AG10803 (cell line): ENCODE results near the gene TCEA3.

Experiments
- DNase-seq: peaks from one replicate; pipeline ENCODE4 v3.0.0; 2010; ENCODE audit warnings: low read depth
- H3K4me3 ChIP-seq: 2 replicates; pipeline ENCODE4 v1.5.1; 2011; ENCODE audit warnings: mild to moderate bottlenecking, low read length, control low read depth
- TF ChIP-seq, protein P1 (sequence below): conservative IDR thresholded peaks from 2 replicates; pipeline ENCODE4 v1.5.1; 2011; ENCODE audit warnings: mild to moderate bottlenecking, low read length, control low read depth, inconsistent platforms

The TCEA3 gene

DNA sequence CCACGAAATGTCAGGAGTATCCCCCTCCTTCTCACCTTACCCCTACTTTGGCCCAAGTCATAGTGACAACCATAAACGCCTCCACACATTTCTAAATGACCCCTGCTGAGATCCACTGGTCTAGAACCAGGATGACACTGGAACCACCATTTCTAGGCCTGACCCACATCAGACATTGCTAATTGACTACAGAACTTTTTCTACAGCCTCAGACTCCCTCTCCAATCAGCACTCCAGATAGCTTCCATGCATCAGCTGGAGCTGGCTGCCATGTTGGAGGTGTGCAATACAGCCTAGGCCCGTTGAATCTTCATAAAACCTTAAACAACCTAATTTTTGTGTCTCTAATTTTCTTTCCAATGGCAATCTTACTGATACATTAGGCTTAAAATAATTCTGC is 18.6 kb downstream of the TCEA3 start:
- no peak for DNase-seq
- TF ChIP-seq, protein P1, sequence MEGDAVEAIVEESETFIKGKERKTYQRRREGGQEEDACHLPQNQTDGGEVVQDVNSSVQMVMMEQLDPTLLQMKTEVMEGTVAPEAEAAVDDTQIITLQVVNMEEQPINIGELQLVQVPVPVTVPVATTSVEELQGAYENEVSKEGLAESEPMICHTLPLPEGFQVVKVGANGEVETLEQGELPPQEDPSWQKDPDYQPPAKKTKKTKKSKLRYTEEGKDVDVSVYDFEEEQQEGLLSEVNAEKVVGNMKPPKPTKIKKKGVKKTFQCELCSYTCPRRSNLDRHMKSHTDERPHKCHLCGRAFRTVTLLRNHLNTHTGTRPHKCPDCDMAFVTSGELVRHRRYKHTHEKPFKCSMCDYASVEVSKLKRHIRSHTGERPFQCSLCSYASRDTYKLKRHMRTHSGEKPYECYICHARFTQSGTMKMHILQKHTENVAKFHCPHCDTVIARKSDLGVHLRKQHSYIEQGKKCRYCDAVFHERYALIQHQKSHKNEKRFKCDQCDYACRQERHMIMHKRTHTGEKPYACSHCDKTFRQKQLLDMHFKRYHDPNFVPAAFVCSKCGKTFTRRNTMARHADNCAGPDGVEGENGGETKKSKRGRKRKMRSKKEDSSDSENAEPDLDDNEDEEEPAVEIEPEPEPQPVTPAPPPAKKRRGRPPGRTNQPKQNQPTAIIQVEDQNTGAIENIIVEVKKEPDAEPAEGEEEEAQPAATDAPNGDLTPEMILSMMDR = no peak
- H3K4me3 ChIP-seq = no peak overlapping the region

DNA sequence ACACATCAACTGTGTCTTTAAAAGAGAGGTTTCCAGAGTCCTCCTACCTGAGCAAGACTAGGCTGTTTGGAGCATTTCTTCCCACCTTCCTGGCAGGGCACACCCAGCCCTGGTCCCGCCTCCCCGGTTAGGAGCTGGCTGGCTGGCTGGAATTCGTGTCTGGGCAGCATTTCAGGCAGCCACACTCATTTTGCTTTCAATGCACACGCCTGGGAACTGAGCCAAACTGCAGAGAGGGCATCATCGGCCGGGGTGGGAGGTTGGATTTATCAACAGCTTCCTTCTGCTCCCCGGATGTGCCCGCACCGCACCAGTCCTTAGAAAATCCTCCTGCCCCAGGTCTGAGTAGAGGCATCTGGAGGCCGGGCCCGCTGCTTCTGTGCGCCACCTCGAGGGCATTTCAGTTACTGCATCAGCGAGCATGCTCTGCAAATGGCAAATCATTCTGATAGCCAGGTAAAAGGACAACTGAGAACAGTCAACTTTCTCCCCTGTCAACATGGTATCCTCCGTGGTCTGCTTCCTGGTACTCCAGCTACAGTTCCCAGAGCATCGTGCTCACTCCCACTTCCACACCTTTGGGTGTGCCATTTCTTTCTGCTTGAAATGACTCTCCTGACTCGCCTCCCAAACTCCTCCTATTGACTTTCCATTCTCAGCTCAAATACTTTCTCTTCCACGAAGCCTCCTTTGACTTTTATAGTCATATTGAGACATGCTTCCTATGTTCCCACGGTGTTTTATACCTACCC is 20.6 kb downstream of the TCEA3 start:
- TF ChIP-seq, protein P1 = peak; percentile 94
- peak; percentile 95 for DNase-seq
- H3K4me3 ChIP-seq = no peak overlapping the region

DNA sequence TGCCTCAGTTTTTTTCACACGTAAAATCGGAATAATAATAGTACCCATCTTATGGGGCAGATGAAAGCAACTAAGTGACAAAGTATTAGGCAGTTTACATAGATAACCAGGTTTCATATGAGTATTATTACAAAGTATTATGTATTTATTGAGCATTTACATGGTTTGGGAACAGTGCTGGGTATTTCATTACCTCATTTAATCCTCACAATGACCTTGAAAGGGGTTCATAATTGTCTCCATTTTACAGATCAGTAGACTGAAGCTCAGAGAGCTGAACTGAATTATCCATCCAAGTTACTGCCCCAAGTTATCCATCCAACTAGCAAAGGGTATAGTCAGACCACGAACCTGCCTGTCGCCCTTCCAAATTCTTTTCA is 21.2 kb downstream of the TCEA3 start:
- no peak overlapping the region for H3K4me3 ChIP-seq
- TF ChIP-seq, protein P1 = no peak
- no peak for DNase-seq

DNA sequence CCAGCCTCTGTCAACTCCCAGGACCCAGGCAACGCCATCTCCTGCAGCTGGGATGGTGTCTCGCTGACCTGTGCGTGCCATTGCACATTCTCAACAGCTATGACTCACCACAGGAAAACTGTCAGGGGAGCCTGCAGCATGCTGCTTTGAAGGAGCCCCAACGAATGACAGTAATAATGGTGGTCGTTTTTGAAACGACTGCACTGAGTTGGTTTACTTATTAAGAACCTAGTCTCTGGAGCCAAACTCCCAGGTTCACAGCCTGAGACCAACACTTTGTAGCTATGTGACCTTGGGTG is 21.6 kb downstream of the TCEA3 start:
- TF ChIP-seq, protein P1 = no peak
- DNase-seq = peak; percentile 72
- no peak overlapping the region for H3K4me3 ChIP-seq

DNA sequence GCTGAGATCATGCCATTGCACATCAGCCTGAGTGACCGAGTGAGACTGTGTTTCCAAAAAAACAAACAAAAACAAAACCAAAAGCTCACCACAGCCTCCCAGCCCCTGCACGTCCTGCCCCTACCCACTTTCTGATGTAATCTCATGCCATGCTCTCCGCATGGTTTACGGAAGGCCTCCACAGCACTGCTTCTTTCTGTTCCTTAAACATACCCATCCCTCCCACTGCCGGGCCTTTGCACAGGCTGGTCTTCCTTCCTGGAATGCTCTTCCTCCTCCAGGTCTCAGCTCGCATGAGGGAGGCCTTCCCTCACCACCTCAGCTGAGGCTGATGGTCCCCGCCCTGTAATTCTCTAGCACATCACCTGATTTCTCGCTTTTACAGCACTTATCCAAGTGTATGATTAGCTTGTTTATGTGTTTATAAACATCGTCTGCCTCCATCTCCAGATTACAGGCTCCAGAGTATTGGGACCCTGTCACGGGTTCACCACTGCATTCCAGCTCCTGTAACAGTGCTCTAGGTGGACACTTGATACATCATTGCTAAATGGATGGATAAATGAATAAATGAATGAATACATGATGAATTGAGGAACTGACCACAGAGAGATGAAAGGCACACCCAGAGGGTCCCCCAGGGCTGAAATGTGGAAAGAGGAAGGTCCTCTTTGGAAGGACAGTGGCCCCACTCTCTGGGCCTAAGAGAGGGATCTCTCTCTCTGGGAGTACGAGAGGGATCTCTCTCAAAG is 22.1 kb downstream of the TCEA3 start:
- TF ChIP-seq, protein P1 = no peak
- no peak overlapping the region for H3K4me3 ChIP-seq
- peak; percentile 45 for DNase-seq

DNA sequence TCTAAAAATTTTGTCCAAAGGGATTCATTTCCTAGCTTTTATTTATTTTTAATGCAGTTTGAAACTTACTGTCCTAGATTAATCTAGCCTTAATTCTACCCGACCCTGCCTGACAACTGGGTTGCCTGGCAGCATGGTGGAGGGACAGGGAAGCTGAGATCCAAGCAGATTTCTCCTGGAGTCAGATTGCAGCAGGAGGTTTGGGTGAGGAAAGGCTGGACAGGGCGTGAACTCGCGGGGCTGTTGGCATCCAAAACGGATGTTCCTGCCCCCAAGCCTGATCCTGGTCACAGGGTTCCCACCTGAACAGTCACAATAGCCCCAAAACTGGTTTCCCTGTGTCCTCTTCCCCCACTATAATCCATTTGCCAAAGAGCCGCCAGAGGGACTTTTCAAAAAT is 23.2 kb downstream of the TCEA3 start:
- TF ChIP-seq, protein P1 = no peak
- H3K4me3 ChIP-seq = no peak overlapping the region
- no peak for DNase-seq

DNA sequence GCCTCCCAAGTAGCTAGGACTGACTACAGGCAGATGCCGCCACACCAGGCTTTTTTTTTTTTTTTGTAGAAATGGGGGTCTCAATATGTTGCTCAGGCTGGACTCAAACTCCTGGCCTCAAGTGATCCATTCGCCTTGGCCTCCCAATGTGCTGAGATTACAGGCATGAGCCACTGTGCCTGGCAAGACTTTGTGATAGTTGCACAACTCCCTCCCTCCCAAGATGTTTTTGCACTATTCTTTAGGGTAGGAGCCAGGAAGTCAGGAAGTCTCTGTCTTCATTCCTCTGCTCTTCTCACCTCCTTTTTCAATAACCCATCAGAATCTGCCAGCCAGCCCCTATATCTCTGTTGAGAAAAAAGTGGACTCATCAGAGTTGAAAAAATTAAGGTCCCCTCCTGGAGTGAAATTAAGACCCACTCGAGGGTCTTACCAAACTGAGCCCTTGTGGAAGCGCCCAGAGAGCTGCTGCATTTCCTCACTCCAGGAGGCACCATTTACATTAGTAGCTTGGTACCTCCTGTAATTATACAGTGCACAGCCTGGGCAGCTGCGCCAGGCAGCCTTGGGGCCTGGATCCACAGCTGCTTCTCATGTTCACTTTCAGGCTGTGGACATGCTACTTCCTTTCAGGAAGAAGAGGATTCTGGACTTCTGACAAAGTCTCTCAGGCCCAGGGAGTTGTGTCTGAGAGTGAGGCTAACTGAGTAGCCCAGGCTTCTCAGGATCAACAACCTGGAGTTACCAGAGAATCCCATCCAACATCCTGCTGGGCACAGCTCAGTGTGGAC is 24.0 kb downstream of the TCEA3 start:
- no peak overlapping the region for H3K4me3 ChIP-seq
- TF ChIP-seq, protein P1 = 0 out of 2 replicates have a peak, but pooled peaks have one; percentile 8
- DNase-seq = peak; percentile 84
